Thyroid gland (tissue), 4 donors: ENCODE results near the gene SSBP1. TPM values are rescaled to one million over a fixed set of nuclear protein-coding genes. Genes with fewer than 3 reads are reported as not detected.

Experiments
- DNase-seq, 2 donors: peaks; one replicate each; pipeline ENCODE4 v3.0.0-alpha.2; 2019
- H3K27ac ChIP-seq, 3 donors: fragments of 200-600 bp; sonication (generic); 1 replicate in 2 of 3; 2 replicates in 1 of 3; pipeline ENCODE4 v1.5.1; 2016 to 2019; ENCODE audit warnings: mild to moderate bottlenecking in 1 of 3, moderate library complexity in 1 of 3
- H3K27me3 ChIP-seq: fragments of 200-600 bp; sonication (generic); one replicate; pipeline ENCODE4 v1.5.1; 2019
- H3K36me3 ChIP-seq, 2 donors: fragments of 200-600 bp; sonication (generic); one replicate each; pipeline ENCODE4 v1.5.1; 2016 to 2019
- H3K4me1 ChIP-seq, 2 donors: fragments of 200-600 bp; sonication (generic); one replicate each; pipeline ENCODE4 v1.5.1; 2017 to 2019
- H3K4me3 ChIP-seq, 3 donors: fragments of 200-600 bp; sonication (generic); replicated peaks in 1 of 3; 1 replicate in 2 of 3; 2 replicates in 1 of 3; pipeline ENCODE4 v1.5.1; 2016; ENCODE audit warnings: mild to moderate bottlenecking in 1 of 3
- H3K9me3 ChIP-seq: fragments of 200-600 bp; sonication (generic); one replicate; pipeline ENCODE4 v1.5.1; 2017
- POLR2A ChIP-seq, 2 donors: fragments of 450-650 bp; IDR thresholded peaks; one replicate each; pipeline ENCODE4 v1.6.1; 2017; ENCODE audit warnings: antibody characterized with exemption in 2 of 2, mild to moderate bottlenecking in 2 of 2, moderate library complexity in 1 of 2
- WGBS, 2 donors: methylation state at CpG; one replicate each; pipeline ENCODE4 v1.1.5; 2017; 5-methylcytosine and 5-hydroxymethylcytosine counted together
- intact Hi-C: fragments of 100-400 bp; cut with DNase I; formaldehyde crosslinking; loops from one replicate; pipeline ENCODE4 v1.15.1; 2023
- total RNA-seq, 4 donors: library from RNA; depleted of rRNA; stranded (reverse); fragments of >200 nt; gene quantifications; one replicate each; pipeline ENCODE4 v1.2.3, GENCODE V29; 2016
- TF ChIP-seq, protein P1 (sequence below), 6 experiments: fragments of 200-600 bp in 3 of 6; fragments of 450-650 bp in 3 of 6; sonication (generic) in 3 of 6; IDR thresholded peaks; one replicate each; pipeline ENCODE4 v1.5.1; 2016 to 2019; ENCODE audit warnings: antibody characterized with exemption in 6 of 6, mild to moderate bottlenecking in 2 of 6, inconsistent platforms in 1 of 6, moderate library complexity in 1 of 6

The SSBP1 gene
- total RNA-seq, 4 donors from 2014 or later: 112 to 146 (median 129) TPM

DNA sequence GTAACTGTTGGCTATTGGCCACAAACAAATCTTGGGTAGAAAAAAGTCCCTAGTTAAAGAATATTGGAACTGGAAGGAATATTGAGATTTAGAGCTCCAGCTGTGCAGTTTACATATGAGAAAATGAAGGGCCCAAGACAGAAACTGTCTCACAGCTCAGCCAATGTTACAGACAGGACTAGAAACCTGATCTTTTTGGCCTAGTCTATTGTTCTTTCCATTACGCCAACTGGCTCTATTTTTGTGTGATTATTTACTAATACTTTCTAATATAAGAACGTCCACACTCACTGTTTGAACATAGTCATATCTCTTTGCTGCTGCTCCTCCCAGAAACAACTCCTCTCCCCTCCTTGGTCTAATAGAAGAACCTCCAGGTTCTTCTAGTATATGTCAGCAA, 28.8 kb upstream of the SSBP1 start:
- TF ChIP-seq, protein P1, sequence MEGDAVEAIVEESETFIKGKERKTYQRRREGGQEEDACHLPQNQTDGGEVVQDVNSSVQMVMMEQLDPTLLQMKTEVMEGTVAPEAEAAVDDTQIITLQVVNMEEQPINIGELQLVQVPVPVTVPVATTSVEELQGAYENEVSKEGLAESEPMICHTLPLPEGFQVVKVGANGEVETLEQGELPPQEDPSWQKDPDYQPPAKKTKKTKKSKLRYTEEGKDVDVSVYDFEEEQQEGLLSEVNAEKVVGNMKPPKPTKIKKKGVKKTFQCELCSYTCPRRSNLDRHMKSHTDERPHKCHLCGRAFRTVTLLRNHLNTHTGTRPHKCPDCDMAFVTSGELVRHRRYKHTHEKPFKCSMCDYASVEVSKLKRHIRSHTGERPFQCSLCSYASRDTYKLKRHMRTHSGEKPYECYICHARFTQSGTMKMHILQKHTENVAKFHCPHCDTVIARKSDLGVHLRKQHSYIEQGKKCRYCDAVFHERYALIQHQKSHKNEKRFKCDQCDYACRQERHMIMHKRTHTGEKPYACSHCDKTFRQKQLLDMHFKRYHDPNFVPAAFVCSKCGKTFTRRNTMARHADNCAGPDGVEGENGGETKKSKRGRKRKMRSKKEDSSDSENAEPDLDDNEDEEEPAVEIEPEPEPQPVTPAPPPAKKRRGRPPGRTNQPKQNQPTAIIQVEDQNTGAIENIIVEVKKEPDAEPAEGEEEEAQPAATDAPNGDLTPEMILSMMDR (IDR thresholded peaks at IDR 0.05): no peak
- TF ChIP-seq POLR2A (IDR thresholded peaks at IDR 0.05): no peak
- Histone ChIP-seq H3K27me3 (no peaks in the 10 kb centered on the region), H3K36me3 (no peaks in the 10 kb centered on the region), H3K9me3 (no peaks in the 10 kb centered on the region), H3K4me1 (no peaks in the 10 kb centered on the region), H3K27ac (no peak overlapping the region), H3K4me3 (no peak overlapping the region)
- intact Hi-C loops: no loop called here
- DNase-seq: no peak
- WGBS, 2 donors: 88 to 93% methylated on average over 2 of the region's 2 CpGs

DNA sequence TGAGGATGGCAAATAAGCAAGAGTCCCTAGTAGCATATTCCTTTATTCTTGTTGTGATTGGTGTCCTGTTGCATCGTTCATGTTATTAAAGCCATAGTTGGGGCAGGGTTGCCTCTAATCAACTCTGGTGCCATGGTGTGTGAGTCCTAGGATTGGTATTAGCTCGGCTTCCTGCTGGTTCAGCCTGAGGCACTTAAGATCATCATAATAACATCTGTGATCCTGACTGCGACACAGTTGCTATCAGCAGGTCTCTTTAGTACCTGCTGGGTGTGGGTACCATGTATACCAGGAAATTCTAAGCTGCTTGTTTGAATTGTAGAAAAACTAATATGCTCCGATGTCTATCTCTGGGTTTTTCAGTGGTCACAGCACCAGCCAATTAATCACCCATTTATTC, 28.4 kb upstream of the SSBP1 start:
- Histone ChIP-seq H3K9me3 (no peaks in the 10 kb centered on the region), H3K36me3 (no peaks in the 10 kb centered on the region), H3K27ac (no peak overlapping the region), H3K27me3 (no peaks in the 10 kb centered on the region), H3K4me3 (no peak overlapping the region), H3K4me1 (no peaks in the 10 kb centered on the region)
- intact Hi-C loops: no loop called here
- 92 to 93% methylated on average over 4 of the region's 4 CpGs for WGBS, 2 donors
- TF ChIP-seq POLR2A (IDR thresholded peaks at IDR 0.05): no peak
- TF ChIP-seq, protein P1 (IDR thresholded peaks at IDR 0.05): no peak
- no peak for DNase-seq

DNA sequence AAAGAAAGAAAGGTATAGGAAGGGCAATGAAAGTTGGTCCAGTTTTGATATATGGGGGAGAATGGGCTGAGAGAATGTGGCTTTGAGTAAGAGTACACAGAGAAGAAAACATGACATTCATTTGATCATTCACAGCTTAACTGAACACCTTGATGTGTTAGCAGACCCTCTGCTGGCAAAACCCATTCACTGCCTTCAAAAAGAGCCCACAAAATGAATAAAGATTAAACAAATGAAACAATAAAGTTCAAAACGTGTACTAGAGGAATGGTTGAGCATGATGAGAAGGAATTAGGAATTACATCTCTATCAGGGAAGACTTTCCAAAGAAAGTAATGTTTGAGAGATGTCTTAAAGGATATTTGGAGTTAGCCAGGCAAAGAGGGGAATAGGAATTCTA, 27.9 kb upstream of the SSBP1 start:
- WGBS, 2 donors: 43 to 52% methylated on average over 1 of the region's 1 CpG
- TF ChIP-seq, protein P1 (IDR thresholded peaks at IDR 0.05): no peak
- TF ChIP-seq POLR2A (IDR thresholded peaks at IDR 0.05): no peak
- Histone ChIP-seq H3K4me1 (no peaks in the 10 kb centered on the region), H3K27me3 (no peaks in the 10 kb centered on the region), H3K9me3 (no peaks in the 10 kb centered on the region), H3K27ac (no peak overlapping the region), H3K36me3 (no peaks in the 10 kb centered on the region), H3K4me3 (no peak overlapping the region)
- no peak for DNase-seq
- intact Hi-C loops: no loop called here

DNA sequence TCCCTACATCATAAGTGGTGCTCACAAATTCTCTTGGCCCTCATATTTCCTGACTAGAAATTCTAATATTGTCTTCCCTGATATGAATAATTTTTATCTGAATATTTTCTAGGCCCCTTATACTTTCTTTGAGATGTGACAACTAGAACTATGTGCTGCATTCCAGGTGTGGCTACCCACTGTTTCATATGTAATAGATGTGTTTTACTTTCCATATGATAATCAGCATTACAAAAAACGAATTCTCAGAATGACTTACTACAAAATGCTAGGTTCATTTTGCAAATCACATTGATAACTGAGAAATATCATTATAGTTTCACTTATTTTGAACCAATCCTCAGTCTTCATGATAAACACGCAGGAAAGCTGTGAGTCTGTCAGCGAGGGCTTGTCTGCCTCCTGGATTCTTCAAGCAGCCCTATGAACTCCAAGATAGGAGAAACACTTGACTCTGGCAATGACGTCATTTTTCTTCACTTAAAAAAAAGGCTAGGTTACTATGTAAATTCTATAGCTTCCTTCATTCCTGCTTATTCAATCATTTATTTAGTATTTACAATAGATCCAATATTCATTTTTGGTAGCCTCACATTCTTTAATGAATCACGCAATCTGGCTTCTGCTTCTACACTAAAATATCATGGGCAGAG, 25.4 kb upstream of the SSBP1 start:
- Histone ChIP-seq H3K4me3 (no peak overlapping the region), H3K9me3 (no peaks in the 10 kb centered on the region), H3K36me3 (no peaks in the 10 kb centered on the region), H3K27ac (no peak overlapping the region), H3K27me3 (no peaks in the 10 kb centered on the region), H3K4me1 (no peaks in the 10 kb centered on the region)
- intact Hi-C loops: no loop called here
- DNase-seq: no peak
- WGBS, 2 donors: 87 to 89% methylated on average over 5 of the region's 5 CpGs
- TF ChIP-seq POLR2A (IDR thresholded peaks at IDR 0.05): no peak
- TF ChIP-seq, protein P1 (IDR thresholded peaks at IDR 0.05): no peak

DNA sequence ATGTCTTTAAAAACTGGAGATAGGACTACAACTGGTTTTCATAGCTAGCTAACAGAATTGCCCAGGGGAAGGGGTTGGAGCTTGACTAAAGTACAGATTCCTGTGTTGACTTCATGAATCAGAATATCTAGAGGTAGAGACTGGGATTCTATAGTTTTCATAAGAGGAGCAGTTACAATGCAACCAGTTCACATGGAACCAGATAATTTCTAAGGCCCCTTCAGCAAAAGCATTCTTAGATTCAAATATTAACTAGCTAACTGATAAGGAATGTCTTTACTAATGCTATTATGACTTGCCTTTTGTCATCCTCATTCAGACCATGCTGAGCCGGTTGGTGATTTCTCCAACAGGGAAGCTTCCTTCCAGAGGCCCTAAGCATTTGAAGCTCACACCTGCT, 24.3 kb upstream of the SSBP1 start:
- Histone ChIP-seq H3K27ac (no peak overlapping the region), H3K27me3 (no peaks in the 10 kb centered on the region), H3K4me3 (no peak overlapping the region), H3K4me1 (no peaks in the 10 kb centered on the region), H3K9me3 (no peaks in the 10 kb centered on the region), H3K36me3 (no peaks in the 10 kb centered on the region)
- DNase-seq: no peak
- 83 to 100% methylated on average over 1 of the region's 1 CpG for WGBS, 2 donors
- TF ChIP-seq, protein P1 (IDR thresholded peaks at IDR 0.05): no peak
- no peak for TF ChIP-seq POLR2A (IDR thresholded peaks at IDR 0.05)
- intact Hi-C loops: no loop called here
